Erythroblast (primary cell): ENCODE data around the gene ELOF1.

Source experiments
- GATA1 ChIP-seq: IDR thresholded peaks from 2 replicates; pipeline ENCODE4 v1.6.1; 2011; ENCODE audit warnings: low read depth, mild to moderate bottlenecking, control low read depth, low read length, moderate library complexity
- POLR2A ChIP-seq: IDR thresholded peaks from 2 replicates; pipeline ENCODE4 v1.6.1; 2011; ENCODE audit warnings: mild to moderate bottlenecking, low read length

DNA sequence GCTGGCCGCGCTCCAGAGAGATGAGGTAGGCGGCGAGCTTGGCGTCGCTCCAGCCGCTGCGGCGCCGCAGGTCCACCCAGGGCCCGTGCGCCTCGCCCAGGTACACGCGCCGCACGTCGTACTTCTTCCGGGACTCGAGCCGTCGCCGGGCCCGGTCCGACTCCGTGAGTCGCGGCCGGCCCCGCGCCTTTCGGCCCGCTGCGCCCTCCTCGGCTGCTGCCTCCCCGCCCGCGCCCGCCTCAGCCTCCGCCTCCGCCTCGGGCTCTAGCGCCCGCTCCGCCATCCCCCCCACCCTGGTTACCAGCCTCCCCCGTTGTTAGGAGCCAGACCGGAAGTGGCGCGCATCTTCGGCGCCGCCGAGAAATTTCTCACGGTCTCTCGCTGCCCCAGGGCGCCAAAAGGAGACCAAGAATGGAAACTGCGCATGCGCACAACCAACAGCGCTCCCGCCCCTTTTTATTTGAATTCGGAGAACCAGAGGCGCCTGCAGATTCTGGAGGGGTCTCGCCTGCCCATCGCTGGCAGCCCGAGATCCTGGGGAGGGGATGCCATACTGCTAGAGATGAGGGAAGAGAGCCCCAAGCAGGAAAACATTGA, 53.4 kb downstream of the ELOF1 start, which contains the start of gene ZNF653:
- peak; percentile 64 for TF ChIP-seq POLR2A
- TF ChIP-seq GATA1, result no peak
